SK-N-SH treated with all-trans-retinoic acid at 6 μM for 48 hours (cell line): Measurements from ENCODE around the gene TRIB2.

Source experiments
- ATAC-seq: fragments of 200-7000 bp; cut with Tn5 transposase; 3 replicates; pipeline ENCODE4 v1.9.1; 2020; ENCODE audit warnings: mild to moderate bottlenecking, moderate library complexity
- BACH2 ChIP-seq: fragments of 250-450 bp; sonication (Bioruptor Pico); IDR thresholded peaks from 2 replicates; pipeline ENCODE4 v1.9.0; 2021; ENCODE audit warnings: mild to moderate bottlenecking, borderline replicate concordance
- CREB5 ChIP-seq: fragments of 250-450 bp; sonication (Bioruptor Pico); IDR thresholded peaks from 2 replicates; pipeline ENCODE4 v1.5.1; 2020; ENCODE audit warnings: low read depth, mild to moderate bottlenecking, moderate library complexity
- CSDC2 ChIP-seq: fragments of 250-450 bp; sonication (Bioruptor Pico); IDR thresholded peaks from 2 replicates; pipeline ENCODE4 v1.5.0; 2020; ENCODE audit warnings: mild to moderate bottlenecking, moderate library complexity
- CSRNP3 ChIP-seq: fragments of 250-450 bp; sonication (Bioruptor Pico); IDR thresholded peaks from 2 replicates; pipeline ENCODE4 v1.5.1; 2021; ENCODE audit warnings: mild to moderate bottlenecking, moderate library complexity
- GLIS3 ChIP-seq: fragments of 250-450 bp; sonication (Bioruptor Pico); IDR thresholded peaks from 2 replicates; pipeline ENCODE4 v1.5.0; 2020; ENCODE audit warnings: mild to moderate bottlenecking, moderate library complexity
- OSR1 ChIP-seq: fragments of 250-450 bp; sonication (Bioruptor Pico); IDR thresholded peaks from 2 replicates; pipeline ENCODE4 v1.8.0; 2022; ENCODE audit warnings: moderate library complexity, mild to moderate bottlenecking, inconsistent platforms
- PATZ1 ChIP-seq: fragments of 250-450 bp; sonication (Bioruptor Pico); IDR thresholded peaks from 2 replicates; pipeline ENCODE4 v1.8.0; 2020; ENCODE audit warnings: mild to moderate bottlenecking, moderate library complexity, borderline replicate concordance
- POU6F1 ChIP-seq: fragments of 250-450 bp; sonication (Bioruptor Pico); IDR thresholded peaks from 2 replicates; pipeline ENCODE4 v1.8.0; 2021; ENCODE audit warnings: low read depth, mild to moderate bottlenecking, moderate library complexity, borderline replicate concordance
- PPARA ChIP-seq: fragments of 250-450 bp; sonication (Bioruptor Pico); IDR thresholded peaks from 2 replicates; pipeline ENCODE4 v1.5.0; 2020; ENCODE audit warnings: mild to moderate bottlenecking, borderline replicate concordance
- RARB ChIP-seq: fragments of 250-450 bp; sonication (Bioruptor Pico); IDR thresholded peaks from 2 replicates; pipeline ENCODE4 v1.8.0; 2021; ENCODE audit warnings: mild to moderate bottlenecking, moderate library complexity
- SNAI2 ChIP-seq: fragments of 250-450 bp; sonication (Bioruptor Pico); IDR thresholded peaks from 2 replicates; pipeline ENCODE4 v1.5.0; 2020; ENCODE audit warnings: mild to moderate bottlenecking, moderate library complexity
- TOX ChIP-seq: fragments of 250-450 bp; sonication (Bioruptor Pico); IDR thresholded peaks from 2 replicates; pipeline ENCODE4 v1.8.0; 2021; ENCODE audit warnings: mild to moderate bottlenecking, moderate library complexity, borderline replicate concordance
- TSHZ2 ChIP-seq: fragments of 250-450 bp; sonication (Bioruptor Pico); IDR thresholded peaks from 2 replicates; pipeline ENCODE4 v1.5.0; 2020; ENCODE audit warnings: mild to moderate bottlenecking, moderate library complexity
- ZC3H10 ChIP-seq: fragments of 250-450 bp; sonication (Bioruptor Pico); IDR thresholded peaks from 2 replicates; pipeline ENCODE4 v1.5.1; 2021; ENCODE audit warnings: mild to moderate bottlenecking, moderate library complexity
- ZFP3 ChIP-seq: fragments of 250-450 bp; sonication (Bioruptor Pico); IDR thresholded peaks from 2 replicates; pipeline ENCODE4 v1.5.0; 2020; ENCODE audit warnings: mild to moderate bottlenecking, moderate library complexity
- ZNF565 ChIP-seq: fragments of 450-650 bp; formaldehyde crosslinking; conservative IDR thresholded peaks from 2 replicates; pipeline ENCODE4 v1.5.0; 2020; ENCODE audit warnings: low read depth, mild to moderate bottlenecking, moderate library complexity
- ZNF70 ChIP-seq: fragments of 450-650 bp; formaldehyde crosslinking; IDR thresholded peaks from 2 replicates; pipeline ENCODE4 v1.5.0; 2020; ENCODE audit warnings: mild to moderate bottlenecking, moderate library complexity
- ZNF8 ChIP-seq: fragments of 450-650 bp; formaldehyde crosslinking; IDR thresholded peaks from 2 replicates; pipeline ENCODE4 v1.5.0; 2020; ENCODE audit warnings: mild to moderate bottlenecking, moderate library complexity

Gene TRIB2

GRCh38 chr2:12727065-12727464 lies 10.3 kb downstream of the TRIB2 start (continued):
- no peak for TF ChIP-seq CREB5
- TF ChIP-seq POU6F1 (CRISPR knock-in tag): no peak

GRCh38 chr2:12727641-12728040 lies 10.9 kb downstream of the TRIB2 start:
- TF ChIP-seq PATZ1: no peak
- TF ChIP-seq ZC3H10 (CRISPR knock-in tag): no peak
- no peak for TF ChIP-seq TOX (CRISPR knock-in tag)
- TF ChIP-seq RARB (CRISPR knock-in tag): no peak
- no peak for TF ChIP-seq CSDC2
- no peak for TF ChIP-seq SNAI2 (CRISPR knock-in tag)
- no peak for TF ChIP-seq PPARA (CRISPR knock-in tag)
- TF ChIP-seq ZNF70 (CRISPR knock-in tag): no peak
- TF ChIP-seq POU6F1 (CRISPR knock-in tag): no peak
- no peak for TF ChIP-seq CSRNP3
- TF ChIP-seq, all 23 proteins: peak for 0
- no peak for ATAC-seq

GRCh38 chr2:12728221-12728777 lies 11.6 kb downstream of the TRIB2 start:
- ATAC-seq: no peak
- TF ChIP-seq TOX (CRISPR knock-in tag): no peak
- no peak for TF ChIP-seq PATZ1
- no peak for TF ChIP-seq ZNF565 (CRISPR knock-in tag)
- no peak for TF ChIP-seq ZFP3
- TF ChIP-seq OSR1: no peak
- no peak for TF ChIP-seq BACH2 (CRISPR knock-in tag)
- TF ChIP-seq GLIS3 (CRISPR knock-in tag): no peak
- TF ChIP-seq CREB5: no peak
- no peak for TF ChIP-seq POU6F1 (CRISPR knock-in tag)
- no peak for TF ChIP-seq ZC3H10 (CRISPR knock-in tag)
- no peak for TF ChIP-seq TSHZ2
- TF ChIP-seq ZNF8 (CRISPR knock-in tag): no peak
- no peak for TF ChIP-seq RARB (CRISPR knock-in tag)
- TF ChIP-seq, all 23 proteins: peak for 0
